ENCODE measurements around the gene EDN1.

GRCh38 chr6:12277386-12277785, 12.8 kb upstream of the EDN1 start:
- TF ChIP-seq CTCF (IDR thresholded peaks at IDR 0.05) (no peak), POLR2A (IDR thresholded peaks at IDR 0.05; ENCODE audit: low read depth) (no peak)

All from esophagus muscularis mucosa (tissue), 3 donors.